Nephron (organoid): ENCODE results near the gene SLC2A3.
"Not testable (repeated sequence)": the region's sequence is repeated elsewhere in the genome, so short reads cannot be mapped to it uniquely, and the experiment has no call there.

Experiments
- H3K27ac Mint-ChIP-seq, 3 experiments: 2 replicates each; pipeline ENCODE4 v1.8.0; 2020; ENCODE audit warnings: mixed read lengths in 3 of 3, mild to moderate bottlenecking in 2 of 3, moderate library complexity in 1 of 3
- H3K27me3 Mint-ChIP-seq: 2 replicates; pipeline ENCODE4 v1.8.0; 2021; ENCODE audit warnings: low read depth, mild to moderate bottlenecking, moderate library complexity, mixed read lengths
- H3K36me3 Mint-ChIP-seq: 2 replicates; pipeline ENCODE4 v1.8.0; 2020; ENCODE audit warnings: low read depth, mixed read lengths
- H3K4me1 Mint-ChIP-seq: 2 replicates; pipeline ENCODE4 v1.8.0; 2020; ENCODE audit warnings: mixed read lengths
- H3K4me3 Mint-ChIP-seq, 3 experiments: 2 replicates each; pipeline ENCODE4 v1.8.0; 2020; ENCODE audit warnings: mild to moderate bottlenecking in 3 of 3, mixed read lengths in 3 of 3, moderate library complexity in 2 of 3
- H3K9me3 Mint-ChIP-seq: 2 replicates; pipeline ENCODE4 v1.8.0; 2020; ENCODE audit warnings: mixed read lengths
- CTCF ChIP-seq, 3 experiments: fragments of 200-600 bp; sonication (generic); IDR thresholded peaks; one replicate each; pipeline ENCODE4 v1.5.0; 2021; ENCODE audit warnings: antibody characterized with exemption in 3 of 3; ENCODE audit not compliant: unreplicated experiment in 3 of 3

SLC2A3 gene

GRCh38 chr12:7961395-7962178, 25.6 kb upstream of the SLC2A3 start:
- Mint-ChIP-seq H3K4me3 (peak overlapping the region; percentile 65 to 79 (median 72)), H3K9me3 (no peaks in the 10 kb centered on the region), H3K4me1 (peaks cover 12% of the 10 kb centered on the region), H3K36me3 (no peaks in the 10 kb centered on the region), H3K27me3 (no peaks in the 10 kb centered on the region), H3K27ac (peak overlapping the region; percentile 58 to 82 (median 78))
- TF ChIP-seq CTCF (IDR thresholded peaks at IDR 0.05; ENCODE audit: unreplicated experiment in 3 of 3), result no peak

- Mint-ChIP-seq H3K4me3 (peak overlapping the region; percentile 79 to 87 (median 86)), H3K27me3 (no peaks in the 10 kb centered on the region), H3K4me1 (peaks cover 12% of the 10 kb centered on the region), H3K27ac (peak overlapping the region; percentile 78 to 94 (median 84)), H3K9me3 (no peaks in the 10 kb centered on the region), H3K36me3 (no peaks in the 10 kb centered on the region)
- TF ChIP-seq CTCF (IDR thresholded peaks at IDR 0.05; ENCODE audit: unreplicated experiment in 3 of 3), result no peak
Measured at GRCh38 chr12:7959701-7960121, 23.7 kb upstream of the SLC2A3 start.

- Mint-ChIP-seq H3K27me3 (no peaks in the 10 kb centered on the region), H3K4me1 (peaks cover 12% of the 10 kb centered on the region), H3K4me3 (peak overlapping the region; percentile 79 to 87 (median 86)), H3K9me3 (no peaks in the 10 kb centered on the region), H3K36me3 (no peaks in the 10 kb centered on the region), H3K27ac (peak overlapping the region; percentile 78 to 94 (median 84))
- TF ChIP-seq CTCF (IDR thresholded peaks at IDR 0.05; ENCODE audit: unreplicated experiment in 3 of 3), result no peak
Measured at GRCh38 chr12:7959278-7959677, 23.3 kb upstream of the SLC2A3 start.

GRCh38 chr12:7954877-7955276, 18.9 kb upstream of the SLC2A3 start:
- H3K27me3 Mint-ChIP-seq, H3K27ac Mint-ChIP-seq, H3K4me1 Mint-ChIP-seq, H3K9me3 Mint-ChIP-seq, H3K4me3 Mint-ChIP-seq, H3K36me3 Mint-ChIP-seq: not testable (repeated sequence)

GRCh38 chr12:7954418-7954817, 18.4 kb upstream of the SLC2A3 start:
- not testable (repeated sequence) for H3K9me3 Mint-ChIP-seq, H3K27ac Mint-ChIP-seq, H3K36me3 Mint-ChIP-seq, H3K4me3 Mint-ChIP-seq, H3K4me1 Mint-ChIP-seq, H3K27me3 Mint-ChIP-seq

- H3K27ac Mint-ChIP-seq, H3K4me1 Mint-ChIP-seq, H3K4me3 Mint-ChIP-seq, H3K36me3 Mint-ChIP-seq, H3K9me3 Mint-ChIP-seq, H3K27me3 Mint-ChIP-seq: not testable (repeated sequence)
Measured at GRCh38 chr12:7953912-7954311, 17.9 kb upstream of the SLC2A3 start.

GRCh38 chr12:7951671-7952070, 15.7 kb upstream of the SLC2A3 start:
- TF ChIP-seq CTCF (IDR thresholded peaks at IDR 0.05; ENCODE audit: unreplicated experiment in 3 of 3), result no peak
- H3K27ac Mint-ChIP-seq, result no peak overlapping the region

GRCh38 chr12:7950230-7950943, 14.4 kb upstream of the SLC2A3 start:
- not testable (repeated sequence) for H3K36me3 Mint-ChIP-seq

More at GRCh38 chr12:7951671-7952070, 15.7 kb upstream of the SLC2A3 start:
- Mint-ChIP-seq H3K27me3 (no peaks in the 10 kb centered on the region), H3K9me3 (no peaks in the 10 kb centered on the region), H3K4me1 (no peaks in the 10 kb centered on the region), H3K4me3 (no peak overlapping the region), H3K36me3 (no peaks in the 10 kb centered on the region)

More at GRCh38 chr12:7950230-7950943, 14.4 kb upstream of the SLC2A3 start:
- H3K4me3 Mint-ChIP-seq, H3K27me3 Mint-ChIP-seq, H3K9me3 Mint-ChIP-seq, H3K27ac Mint-ChIP-seq, H3K4me1 Mint-ChIP-seq: not testable (repeated sequence)
